Activated CD8-positive, alpha-beta memory T cell treated with anti-CD3 and anti-CD28 coated beads for 48 hours (primary cell): ENCODE data around the gene PRR33.
"Not testable (repeated sequence)": the region's sequence is repeated elsewhere in the genome, so short reads cannot be mapped to it uniquely, and the experiment has no call there.

Source experiments
- DNase-seq, 3 experiments: peaks; one replicate each; pipeline ENCODE4 v3.0.0-alpha.2; 2020; ENCODE audit warnings: low read depth in 2 of 3, low spot score in 2 of 3

The PRR33 gene

GRCh38 chr11:1891831-1892115 is at the start of gene PRR33:
Gene PRR33 (minus strand): TSS chr11:1891895. CDS start chr11:1890584, 1,311 bp downstream.
- DNase-seq = no peak

GRCh38 chr11:1939788-1940187 is 48.1 kb upstream of the PRR33 start:
- DNase-seq = not testable (repeated sequence)

GRCh38 chr11:1939006-1939625 is 47.4 kb upstream of the PRR33 start:
- no peak for DNase-seq

DNA sequence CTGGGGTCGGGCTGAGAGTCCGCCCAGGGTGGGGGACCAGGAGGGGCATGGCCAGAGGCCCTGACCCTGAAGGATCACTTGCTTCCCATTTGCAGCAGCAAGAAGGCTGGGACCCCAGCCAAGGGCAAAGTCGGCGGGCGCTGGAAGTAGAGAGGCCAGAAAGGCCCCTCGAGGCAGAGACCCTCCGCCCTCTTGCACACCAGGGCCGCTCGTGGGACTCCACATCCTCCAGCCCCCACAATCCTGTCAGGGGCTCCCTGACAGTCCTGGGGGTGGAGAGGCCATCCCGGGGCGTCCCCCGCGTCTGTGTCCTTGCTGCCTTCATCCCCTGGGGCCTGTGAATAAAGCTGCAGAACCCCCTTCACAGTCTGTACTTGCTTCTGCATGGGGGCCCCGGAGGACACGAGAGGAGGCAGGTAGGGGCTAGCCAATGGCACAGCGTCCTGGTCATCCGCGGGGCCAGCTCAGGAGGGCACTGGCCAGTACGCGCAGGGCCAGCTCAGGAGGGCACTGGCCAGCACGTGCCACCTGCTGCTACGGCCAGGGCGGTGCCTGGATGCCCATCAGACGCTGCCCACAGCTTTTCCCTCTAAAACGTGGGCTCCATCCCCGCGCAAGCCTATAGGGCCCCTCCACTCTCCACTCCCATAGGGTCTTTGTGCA is 46.8 kb upstream of the PRR33 start:
- DNase-seq = no peak

GRCh38 chr11:1937616-1938342 is 46.1 kb upstream of the PRR33 start:
- no peak for DNase-seq

GRCh38 chr11:1936781-1937615 is 45.3 kb upstream of the PRR33 start:
- no peak for DNase-seq

GRCh38 chr11:1936072-1936780 is 44.5 kb upstream of the PRR33 start:
- DNase-seq = no peak

- no peak for DNase-seq
Observed at GRCh38 chr11:1935156-1936071, 43.7 kb upstream of the PRR33 start.

DNA sequence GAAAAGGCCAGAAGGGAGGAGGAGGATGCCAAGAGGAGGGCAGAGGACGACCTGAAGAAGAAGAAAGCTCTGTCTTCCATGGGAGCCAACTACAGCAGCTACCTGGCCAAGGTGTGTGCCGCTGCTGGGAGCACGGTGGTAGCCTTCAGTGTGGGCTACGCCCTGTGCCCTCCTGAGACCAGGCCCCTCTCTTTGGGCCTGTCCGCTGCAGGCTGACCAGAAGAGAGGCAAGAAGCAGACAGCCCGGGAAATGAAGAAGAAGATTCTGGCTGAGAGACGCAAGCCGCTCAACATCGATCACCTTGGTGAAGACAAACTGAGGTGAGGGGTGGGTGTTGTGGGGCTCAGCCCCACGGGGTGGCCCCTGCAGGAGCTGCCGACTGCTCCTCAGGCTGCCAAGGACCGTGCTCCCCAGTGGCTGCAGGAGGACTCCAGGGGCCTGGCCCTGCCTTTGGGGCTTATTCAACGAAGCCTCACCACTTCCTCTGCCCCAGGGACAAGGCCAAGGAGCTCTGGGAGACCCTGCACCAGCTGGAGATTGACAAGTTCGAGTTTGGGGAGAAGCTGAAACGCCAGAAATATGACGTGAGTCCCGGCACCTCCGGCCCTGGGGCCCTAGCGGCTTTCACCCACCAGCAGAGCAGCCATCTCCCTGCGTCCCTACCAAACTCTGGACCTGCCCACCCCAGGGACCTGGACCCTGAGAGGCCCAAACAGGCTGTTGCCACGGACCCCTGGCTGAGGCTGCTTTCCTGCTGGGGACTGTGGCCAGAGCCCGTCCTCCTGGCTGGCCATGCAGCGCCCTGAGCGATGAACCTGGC is 42.9 kb upstream of the PRR33 start:
- no peak for DNase-seq

DNA sequence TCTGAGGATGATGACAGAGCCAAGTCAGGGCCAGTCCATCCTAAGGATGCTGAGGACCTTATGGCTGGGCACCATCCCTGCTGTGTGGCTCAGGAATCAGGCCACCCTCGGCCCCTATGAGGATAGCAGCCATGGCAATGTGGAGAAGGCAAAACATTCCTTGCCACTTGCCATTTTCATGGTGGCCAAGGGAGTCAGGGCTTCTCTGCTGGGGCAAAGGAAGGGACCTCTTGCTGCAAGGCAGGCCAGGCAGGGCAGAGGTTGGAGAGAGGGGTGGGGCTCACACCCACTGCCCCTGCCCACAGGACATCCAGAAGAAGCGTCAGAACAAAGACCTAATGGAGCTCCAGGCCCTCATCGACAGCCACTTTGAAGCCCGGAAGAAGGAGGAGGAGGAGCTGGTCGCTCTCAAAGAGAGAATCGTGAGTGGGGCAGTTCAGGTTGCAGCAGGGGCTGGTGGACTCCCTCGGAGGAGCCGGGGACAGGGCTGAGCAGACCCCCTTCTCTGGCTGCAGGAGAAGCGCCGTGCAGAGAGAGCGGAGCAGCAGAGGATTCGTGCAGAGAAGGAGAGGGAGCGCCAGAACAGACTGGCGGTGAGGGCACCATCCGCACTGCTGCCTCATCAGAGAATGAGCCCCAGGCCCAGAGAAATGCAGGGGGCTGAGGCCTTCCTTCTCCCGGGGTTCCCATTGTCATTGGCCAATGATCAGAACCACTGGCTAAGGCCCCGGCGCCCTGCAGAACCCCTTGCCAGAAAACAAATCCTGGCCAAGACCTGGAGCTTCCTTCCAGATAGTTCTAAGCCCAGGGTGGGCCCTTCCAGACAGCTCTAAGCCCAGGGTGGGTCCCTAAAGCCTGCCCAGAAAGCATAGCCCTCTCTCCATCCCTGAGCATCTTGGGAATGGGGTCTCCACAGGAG is 42.0 kb upstream of the PRR33 start:
- no peak for DNase-seq

DNA sequence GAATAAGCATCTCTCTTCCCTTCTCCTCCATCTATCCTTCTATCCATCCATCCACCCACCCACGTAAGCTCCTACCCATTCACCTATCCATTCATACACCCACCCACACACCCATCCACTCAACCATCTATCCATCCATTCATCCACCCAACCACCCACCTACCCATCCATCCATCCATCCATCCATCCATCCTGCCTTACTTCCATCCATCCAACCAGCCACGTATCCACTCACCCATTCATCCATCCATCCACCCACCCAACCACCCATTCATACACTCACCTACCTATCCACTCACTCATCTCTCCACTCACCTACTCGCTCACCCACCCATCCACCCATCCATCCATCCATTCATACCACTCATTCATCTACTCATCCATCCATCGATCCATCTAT is 41.0 kb upstream of the PRR33 start:
- DNase-seq = no peak

GRCh38 chr11:1932105-1932480 is 40.4 kb upstream of the PRR33 start:
- DNase-seq = no peak

GRCh38 chr11:1931341-1932104 is 39.8 kb upstream of the PRR33 start:
- no peak for DNase-seq

GRCh38 chr11:1930462-1930830 is 38.8 kb upstream of the PRR33 start:
- no peak for DNase-seq

DNA sequence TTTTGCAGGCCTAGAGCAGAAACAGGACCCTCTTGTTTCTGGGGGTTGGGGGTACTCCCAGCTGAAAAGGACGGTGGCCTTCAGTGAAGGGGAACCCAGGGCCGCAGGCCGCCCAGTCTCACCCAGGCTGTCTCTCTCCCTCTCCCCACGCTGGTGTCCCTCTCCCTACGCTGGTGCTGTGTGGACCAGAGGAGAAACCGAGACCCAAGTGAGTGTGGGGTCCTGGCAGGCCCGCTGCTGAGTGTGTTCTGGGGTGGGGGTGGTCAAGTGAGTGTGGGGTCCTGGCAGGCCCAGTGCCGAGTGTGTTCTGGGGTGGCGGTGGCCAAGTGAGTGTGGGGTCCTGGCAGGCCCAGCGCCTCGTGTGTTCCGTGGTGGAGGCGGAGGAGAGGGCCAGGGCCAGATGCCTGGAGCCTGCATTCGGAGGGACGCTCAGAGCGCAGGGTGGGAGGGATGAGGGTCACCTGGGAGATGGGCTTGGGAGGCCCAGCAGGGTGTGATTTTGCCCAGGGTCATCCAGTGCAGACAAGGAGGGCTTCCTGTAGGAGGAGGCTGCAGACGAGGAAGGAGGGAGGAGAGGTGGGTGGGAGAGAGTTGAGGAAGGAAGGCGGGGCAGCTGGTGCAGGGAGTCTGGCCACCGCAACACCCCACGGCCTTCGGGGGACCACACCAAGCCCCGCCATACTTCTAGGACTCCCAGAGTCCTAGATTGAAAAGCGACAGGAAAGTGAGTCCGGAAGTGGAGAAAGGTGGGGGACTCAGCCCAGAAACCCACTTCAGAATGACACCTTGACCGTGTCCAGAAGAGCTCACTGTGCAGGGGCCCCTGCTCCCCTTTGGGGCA is 38.1 kb upstream of the PRR33 start:
- DNase-seq = no peak

- DNase-seq = no peak
Observed at GRCh38 chr11:1928891-1929541, 37.3 kb upstream of the PRR33 start.
